Loucy (cell line): ENCODE results near the gene GNAI1.

Source experiments
- H2AFZ ChIP-seq: fragments of 200-600 bp; sonication (generic); 2 replicates; pipeline ENCODE4 v1.6.0; 2016; ENCODE audit warnings: antibody characterized with exemption, mild to moderate bottlenecking, low read length, moderate library complexity
- H3F3A ChIP-seq: fragments of 200-600 bp; 2 replicates; pipeline ENCODE4 v1.6.0; 2016; ENCODE audit warnings: antibody characterized with exemption, low read depth, mild to moderate bottlenecking
- H3K27me3 ChIP-seq: fragments of 200-600 bp; sonication (generic); 2 replicates; pipeline ENCODE4 v1.6.1; 2014; ENCODE audit warnings: low read length, mild to moderate bottlenecking; ENCODE audit not compliant: insufficient read depth, poor library complexity, severe bottlenecking
- H3K36me3 ChIP-seq: fragments of 200-600 bp; sonication (generic); 2 replicates; pipeline ENCODE4 v1.6.1; 2016; ENCODE audit warnings: low read length; ENCODE audit not compliant: insufficient read depth
- H3K4me1 ChIP-seq: fragments of 200-600 bp; sonication (generic); 2 replicates; pipeline ENCODE4 v1.5.1; 2014; ENCODE audit warnings: low read length, mild to moderate bottlenecking; ENCODE audit not compliant: insufficient read depth, poor library complexity, severe bottlenecking
- H3K4me2 ChIP-seq: fragments of 200-600 bp; sonication (generic); 2 replicates; pipeline ENCODE4 v1.6.0; 2014; ENCODE audit warnings: antibody characterized with exemption, low read length, low read depth, mild to moderate bottlenecking; ENCODE audit not compliant: poor library complexity, severe bottlenecking
- H3K4me3 ChIP-seq: fragments of 200-600 bp; sonication (generic); 2 replicates; pipeline ENCODE4 v1.5.1; 2014; ENCODE audit warnings: low read length, mild to moderate bottlenecking, mixed read lengths; ENCODE audit not compliant: poor library complexity, severe bottlenecking
- H3K79me2 ChIP-seq: fragments of 200-600 bp; sonication (generic); 2 replicates; pipeline ENCODE4 v1.6.1; 2014; ENCODE audit warnings: low read length; ENCODE audit not compliant: insufficient read depth
- H3K9ac ChIP-seq: fragments of 200-600 bp; sonication (generic); 2 replicates; pipeline ENCODE4 v1.6.0; 2014; ENCODE audit warnings: mild to moderate bottlenecking, low read depth, low read length, moderate library complexity; ENCODE audit not compliant: poor library complexity, severe bottlenecking
- H3K9me2 ChIP-seq: fragments of 200-600 bp; sonication (generic); replicated peaks from 2 replicates; pipeline ENCODE4 v1.6.1; 2016; ENCODE audit warnings: low read depth, low read length, mixed read lengths
- H3K9me3 ChIP-seq: fragments of 200-600 bp; sonication (generic); 2 replicates; pipeline ENCODE4 v1.6.1; 2014; ENCODE audit warnings: mild to moderate bottlenecking, antibody characterized with exemption, low read length, low read depth; ENCODE audit not compliant: insufficient read depth
- H4K20me1 ChIP-seq: fragments of 200-600 bp; sonication (generic); 2 replicates; pipeline ENCODE4 v1.6.0; 2014; ENCODE audit warnings: antibody characterized with exemption, low read length, mild to moderate bottlenecking; ENCODE audit not compliant: insufficient read depth, poor library complexity, severe bottlenecking
- EZH2phosphoT487 ChIP-seq: fragments of 200-600 bp; IDR thresholded peaks from 2 replicates; pipeline ENCODE4 v1.6.1; 2018; ENCODE audit warnings: antibody characterized with exemption, mild to moderate bottlenecking, moderate library complexity, borderline replicate concordance
- TF ChIP-seq, protein P1 (sequence below): fragments of 200-600 bp; sonication (generic); conservative IDR thresholded peaks from 2 replicates; pipeline ENCODE4 v1.5.1; 2014; ENCODE audit warnings: mild to moderate bottlenecking, antibody characterized with exemption, low read length

The GNAI1 gene

DNA sequence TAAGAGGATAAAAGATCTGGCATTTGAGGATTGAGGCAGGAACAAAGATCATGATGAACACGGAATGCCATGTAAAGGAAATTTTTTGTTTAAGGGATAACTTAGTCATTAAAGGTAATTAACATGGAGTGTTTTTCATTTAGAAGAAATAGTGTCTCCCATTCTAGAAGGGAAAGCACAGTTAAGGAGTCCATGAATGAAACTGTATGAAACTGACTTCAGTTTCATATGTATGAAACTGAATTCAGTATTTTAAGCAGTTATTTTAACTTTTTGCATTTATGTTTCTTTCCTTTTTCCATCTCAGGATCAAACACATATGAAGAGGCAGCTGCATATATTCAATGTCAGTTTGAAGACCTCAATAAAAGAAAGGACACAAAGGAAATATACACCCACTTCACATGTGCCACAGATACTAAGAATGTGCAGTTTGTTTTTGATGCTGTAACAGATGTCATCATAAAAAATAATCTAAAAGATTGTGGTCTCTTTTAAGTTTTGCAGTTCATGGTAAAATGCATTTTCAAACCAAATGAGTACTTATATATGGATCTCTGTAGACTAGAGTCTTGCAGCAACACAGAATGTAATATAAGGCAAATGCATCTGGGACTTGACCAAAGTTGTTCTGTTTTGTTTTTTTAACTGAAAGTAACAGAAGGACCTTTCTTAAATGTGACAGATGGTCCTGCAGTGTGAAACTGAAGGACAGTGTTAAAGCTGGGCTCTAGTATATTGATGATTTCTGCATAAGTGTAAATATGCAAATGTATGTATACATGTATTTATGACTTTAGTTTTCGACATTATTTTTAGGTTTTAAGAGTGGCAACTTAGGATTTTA, 82.6 kb downstream of the GNAI1 start:
- peak overlapping the region; percentile 56 for H3K4me3 ChIP-seq
- peaks cover 66% of the 10 kb centered on the region for H3K4me1 ChIP-seq
- no peaks in the 10 kb centered on the region for H3K9me3 ChIP-seq
- H2AFZ ChIP-seq: peak overlapping the region; percentile 33; the same call in 1 of the 2 replicates
- H3K9ac ChIP-seq: peak overlapping the region; percentile 61
- no peaks in the 10 kb centered on the region for H3K9me2 ChIP-seq
- no peaks in the 10 kb centered on the region for H3K79me2 ChIP-seq
- peak overlapping the region; percentile 66 for H3K4me2 ChIP-seq
- no peaks in the 10 kb centered on the region for H4K20me1 ChIP-seq
- no peaks in the 10 kb centered on the region for H3K27me3 ChIP-seq
- no peaks in the 10 kb centered on the region for H3K36me3 ChIP-seq
- TF ChIP-seq EZH2phosphoT487: no peak
- TF ChIP-seq, protein P1, sequence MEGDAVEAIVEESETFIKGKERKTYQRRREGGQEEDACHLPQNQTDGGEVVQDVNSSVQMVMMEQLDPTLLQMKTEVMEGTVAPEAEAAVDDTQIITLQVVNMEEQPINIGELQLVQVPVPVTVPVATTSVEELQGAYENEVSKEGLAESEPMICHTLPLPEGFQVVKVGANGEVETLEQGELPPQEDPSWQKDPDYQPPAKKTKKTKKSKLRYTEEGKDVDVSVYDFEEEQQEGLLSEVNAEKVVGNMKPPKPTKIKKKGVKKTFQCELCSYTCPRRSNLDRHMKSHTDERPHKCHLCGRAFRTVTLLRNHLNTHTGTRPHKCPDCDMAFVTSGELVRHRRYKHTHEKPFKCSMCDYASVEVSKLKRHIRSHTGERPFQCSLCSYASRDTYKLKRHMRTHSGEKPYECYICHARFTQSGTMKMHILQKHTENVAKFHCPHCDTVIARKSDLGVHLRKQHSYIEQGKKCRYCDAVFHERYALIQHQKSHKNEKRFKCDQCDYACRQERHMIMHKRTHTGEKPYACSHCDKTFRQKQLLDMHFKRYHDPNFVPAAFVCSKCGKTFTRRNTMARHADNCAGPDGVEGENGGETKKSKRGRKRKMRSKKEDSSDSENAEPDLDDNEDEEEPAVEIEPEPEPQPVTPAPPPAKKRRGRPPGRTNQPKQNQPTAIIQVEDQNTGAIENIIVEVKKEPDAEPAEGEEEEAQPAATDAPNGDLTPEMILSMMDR: no peak
- peaks cover 15% of the 10 kb centered on the region; the same call in 1 of the 2 replicates for H3F3A ChIP-seq

GRCh38 chr7:80218723-80219122, 84.1 kb downstream of the GNAI1 start:
- peaks cover 15% of the 10 kb centered on the region; the same call in 1 of the 2 replicates for H3F3A ChIP-seq
- TF ChIP-seq, protein P1: no peak
- TF ChIP-seq EZH2phosphoT487: no peak
- no peaks in the 10 kb centered on the region for H3K9me3 ChIP-seq
- peak overlapping the region; percentile 1; the same call in 1 of the 2 replicates for H2AFZ ChIP-seq
- H4K20me1 ChIP-seq: no peaks in the 10 kb centered on the region
- no peaks in the 10 kb centered on the region for H3K27me3 ChIP-seq
- H3K9me2 ChIP-seq: no peaks in the 10 kb centered on the region
- no peak overlapping the region for H3K4me3 ChIP-seq
- peak overlapping the region; percentile 61 for H3K9ac ChIP-seq
- H3K4me2 ChIP-seq: peak overlapping the region; percentile 66
- peaks cover 51% of the 10 kb centered on the region for H3K4me1 ChIP-seq
- H3K36me3 ChIP-seq: no peaks in the 10 kb centered on the region
- H3K79me2 ChIP-seq: no peaks in the 10 kb centered on the region

DNA sequence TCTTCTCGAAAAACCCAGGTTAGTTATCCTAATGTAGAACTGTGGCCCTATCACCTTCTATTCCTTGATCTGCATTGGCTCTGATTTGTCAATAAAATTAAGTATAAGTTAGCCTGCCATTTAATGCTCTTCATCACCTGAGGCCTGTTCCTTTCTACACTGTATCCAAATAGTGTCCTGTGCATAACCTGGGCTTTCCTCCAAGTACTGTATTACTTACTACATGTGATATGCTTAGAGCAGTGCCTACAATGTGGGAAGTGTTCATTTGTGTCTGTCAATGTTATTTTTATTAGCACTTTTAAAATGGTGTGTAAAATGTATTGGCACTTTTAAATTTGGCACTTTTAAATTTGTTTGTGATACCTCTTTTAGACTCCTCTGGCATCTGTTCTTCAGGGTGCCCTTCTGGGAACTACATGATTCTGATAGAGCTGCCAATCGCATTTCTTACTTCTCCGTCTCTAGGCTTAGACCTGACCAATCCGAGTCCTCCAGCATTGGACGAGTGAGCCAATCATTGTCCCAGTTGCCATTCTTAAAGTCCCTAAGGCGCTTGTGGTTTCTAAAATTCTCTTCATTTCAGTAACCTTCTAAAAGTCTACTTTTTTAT, 85.5 kb downstream of the GNAI1 start:
- Histone ChIP-seq H3K4me2 (no peak overlapping the region), H3K9me2 (no peaks in the 10 kb centered on the region), H3F3A (peaks cover 15% of the 10 kb centered on the region; the same call in 1 of the 2 replicates), H3K4me3 (no peak overlapping the region), H2AFZ (peak overlapping the region; percentile 30; the same call in 1 of the 2 replicates), H3K27me3 (no peaks in the 10 kb centered on the region), H3K9ac (no peak overlapping the region), H3K9me3 (no peaks in the 10 kb centered on the region), H3K36me3 (no peaks in the 10 kb centered on the region), H4K20me1 (no peaks in the 10 kb centered on the region), H3K4me1 (peaks cover 46% of the 10 kb centered on the region), H3K79me2 (no peaks in the 10 kb centered on the region)
- no peak for TF ChIP-seq EZH2phosphoT487
- TF ChIP-seq, protein P1: no peak
